GM21528 (cell line): ENCODE measurements around the gene STOX2.
"Not testable (repeated sequence)": the region's sequence is repeated elsewhere in the genome, so short reads cannot be mapped to it uniquely, and the experiment has no call there.

Experiments
- ATAC-seq: cut with Tn5 transposase; IDR thresholded peaks from one replicate; pipeline ENCODE4 v1.9.1; 2021; ENCODE audit warnings: mild to moderate bottlenecking, moderate library complexity; ENCODE audit not compliant: unreplicated experiment, low FRiP score

Gene STOX2

DNA sequence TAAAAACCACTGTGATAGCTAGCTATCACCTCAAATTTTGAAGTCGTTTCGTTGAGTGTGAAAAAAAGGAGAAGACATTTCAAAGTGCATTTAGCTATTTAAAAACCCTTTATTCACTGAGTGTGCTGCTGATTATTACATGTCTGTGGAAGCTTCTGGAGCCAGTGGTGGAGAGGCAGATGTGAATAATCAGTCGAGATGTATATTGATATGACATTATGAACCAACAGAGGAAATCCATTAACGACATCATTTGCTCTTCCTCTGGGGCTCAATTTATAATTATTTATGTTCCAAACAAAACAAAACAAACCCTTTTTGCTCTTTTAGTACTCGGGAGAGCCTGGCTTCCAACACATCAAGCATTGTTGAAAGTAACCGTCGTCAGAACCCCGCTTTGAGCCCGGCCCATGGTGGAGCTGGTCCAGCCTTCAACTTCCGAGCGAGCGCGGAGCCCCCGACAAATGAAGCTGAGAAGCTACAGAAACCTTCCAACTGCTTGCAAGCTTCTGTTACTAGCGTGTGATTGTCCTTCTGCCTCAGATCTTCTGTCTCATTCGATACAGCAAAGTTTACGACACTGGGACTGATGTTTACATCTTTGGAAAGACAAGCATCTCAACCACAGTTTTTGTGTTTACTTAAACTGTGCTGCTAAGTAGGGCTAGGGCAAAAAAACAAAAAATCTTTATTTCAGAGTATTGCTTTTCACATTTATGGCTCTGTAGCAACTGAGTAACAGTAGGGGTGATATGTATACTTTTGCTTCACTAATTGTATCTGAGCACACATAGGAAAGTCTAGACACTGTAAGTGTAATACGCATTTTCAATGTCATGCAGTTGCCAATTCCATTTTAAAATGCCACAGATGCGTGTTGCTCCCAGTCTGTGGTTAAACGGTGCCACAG is 111.9 kb downstream of the STOX2 start:
- ATAC-seq = no peak

DNA sequence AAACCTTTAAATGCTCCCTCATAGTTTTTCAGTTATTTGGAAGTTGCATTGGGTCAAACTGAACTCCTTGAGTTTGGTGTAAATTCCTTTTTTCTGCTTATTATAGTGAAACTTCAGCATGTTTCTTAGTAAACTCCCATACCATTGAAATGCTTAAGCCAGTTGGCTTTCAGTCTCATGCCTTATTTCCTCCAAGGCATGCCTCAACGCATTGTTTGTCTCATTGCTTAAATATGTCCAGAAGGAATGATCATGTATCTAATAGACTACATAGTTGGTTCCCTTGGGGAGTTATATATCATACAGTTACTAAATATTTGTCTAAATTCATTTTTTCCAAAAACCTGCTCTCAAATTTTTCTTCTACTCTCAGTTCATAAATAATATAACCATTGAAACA is 114.0 kb downstream of the STOX2 start:
- no peak for ATAC-seq

DNA sequence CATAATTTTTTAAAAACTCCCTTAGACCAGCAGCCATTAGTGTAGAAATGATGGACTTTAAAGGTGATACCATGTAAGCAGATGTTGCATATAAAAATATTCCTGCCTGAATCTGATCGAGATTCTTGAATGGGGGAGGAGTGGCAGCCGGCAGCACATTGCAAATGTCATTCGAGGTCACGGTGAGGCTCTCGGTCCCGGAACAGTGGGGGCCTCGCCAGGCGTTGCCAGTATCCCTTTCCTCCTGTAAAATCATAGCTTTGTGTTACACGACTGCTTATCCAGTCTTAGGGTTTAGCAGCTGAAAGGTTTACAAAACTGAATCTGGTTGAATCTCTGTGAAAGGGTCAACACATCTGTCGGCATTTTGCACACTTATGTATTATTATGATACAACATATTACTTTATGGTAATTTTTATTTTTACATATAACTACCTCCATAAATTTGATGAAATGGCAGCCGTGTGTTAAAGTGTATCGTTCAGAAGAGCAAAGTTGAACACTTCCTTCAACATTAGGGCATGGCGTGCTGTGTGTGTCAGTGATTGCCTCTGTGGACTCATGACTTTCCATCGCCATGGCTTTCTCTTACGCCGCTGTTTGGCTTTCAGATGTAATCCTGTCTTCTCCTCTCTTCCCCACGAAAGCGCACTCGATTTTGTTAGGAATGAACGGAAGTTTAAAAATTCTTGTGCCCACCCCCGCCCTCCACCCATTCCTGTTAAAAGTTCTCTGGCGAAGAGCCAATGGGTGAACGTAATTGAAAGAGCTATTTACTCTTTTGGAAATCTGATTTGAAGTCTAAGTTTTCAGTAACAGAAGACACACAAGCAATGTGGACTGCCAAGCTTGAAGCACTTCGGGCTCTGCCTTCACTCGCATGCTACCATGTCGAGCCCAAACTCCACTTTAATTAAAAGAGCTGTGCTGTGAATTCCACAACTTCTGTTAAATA is 114.8 kb downstream of the STOX2 start:
- ATAC-seq = no peak

DNA sequence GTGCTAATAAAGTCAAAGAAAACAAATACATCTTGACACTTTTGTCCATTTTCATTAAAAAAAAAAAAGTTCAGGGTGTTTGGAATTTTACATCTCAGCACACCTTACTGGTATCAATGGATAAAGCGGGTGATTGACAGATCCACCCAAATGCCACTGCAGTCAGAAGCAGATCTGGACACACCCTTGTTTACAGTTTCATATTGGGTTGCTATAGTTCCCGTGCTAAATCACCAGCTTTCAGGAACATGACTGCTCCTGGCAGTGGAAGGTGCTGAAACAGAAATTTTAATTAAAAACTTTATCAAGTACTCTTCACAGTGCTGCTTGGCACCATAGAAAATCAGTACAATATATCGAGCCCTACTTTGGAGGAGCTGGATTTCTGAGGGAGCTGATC is 116.3 kb downstream of the STOX2 start:
- no peak for ATAC-seq

DNA sequence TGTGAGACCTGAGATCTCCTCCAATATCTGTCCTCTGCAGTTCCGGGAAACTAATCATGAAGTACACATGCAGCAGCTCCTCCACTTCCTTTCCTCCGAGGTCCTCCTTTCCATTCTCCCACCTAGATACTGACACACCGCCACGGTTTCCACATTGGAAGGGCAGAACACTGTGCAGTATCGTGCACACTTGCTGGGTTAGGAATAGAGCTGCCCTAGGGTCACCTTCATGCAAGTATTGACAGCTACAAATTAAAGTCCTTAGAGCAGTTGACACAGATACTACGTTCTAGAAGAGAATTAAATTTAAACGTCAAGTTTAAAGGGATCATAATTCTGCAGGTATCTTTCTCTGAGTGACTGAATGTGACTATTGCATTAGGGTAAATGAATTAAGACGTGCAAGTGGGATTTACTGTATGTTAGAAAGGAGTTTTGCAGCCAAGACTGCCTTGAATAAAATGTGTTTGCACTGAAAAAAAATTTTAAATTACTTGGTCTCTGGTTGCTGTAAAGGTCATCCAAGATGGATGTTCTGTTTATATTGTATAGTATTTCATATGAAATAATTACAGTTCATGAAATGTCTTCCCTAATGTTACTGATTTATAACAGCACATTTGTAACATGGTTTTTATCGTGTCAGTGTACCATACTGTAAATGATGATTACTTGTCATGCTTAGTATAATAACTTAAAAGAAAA is 117.7 kb downstream of the STOX2 start:
- ATAC-seq = no peak

DNA sequence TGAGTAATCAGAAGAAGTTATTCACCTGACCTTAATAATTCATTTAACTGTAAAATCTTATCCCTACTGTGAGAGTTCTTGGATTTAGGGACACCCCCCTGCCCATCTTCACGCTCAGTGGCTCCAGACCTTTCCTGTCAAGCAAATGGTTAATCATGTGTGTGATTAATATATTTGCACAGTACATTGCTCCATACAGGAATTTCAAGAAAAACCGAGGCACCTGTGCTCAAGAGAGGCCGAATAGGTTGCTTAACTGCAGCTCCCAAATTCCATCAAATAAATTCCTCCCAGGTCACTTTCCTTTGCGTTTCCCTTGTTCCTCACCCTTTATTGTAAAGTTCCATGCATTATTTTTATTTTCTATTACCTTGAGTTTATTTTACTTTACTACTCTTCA is 119.5 kb downstream of the STOX2 start:
- ATAC-seq = no peak

DNA sequence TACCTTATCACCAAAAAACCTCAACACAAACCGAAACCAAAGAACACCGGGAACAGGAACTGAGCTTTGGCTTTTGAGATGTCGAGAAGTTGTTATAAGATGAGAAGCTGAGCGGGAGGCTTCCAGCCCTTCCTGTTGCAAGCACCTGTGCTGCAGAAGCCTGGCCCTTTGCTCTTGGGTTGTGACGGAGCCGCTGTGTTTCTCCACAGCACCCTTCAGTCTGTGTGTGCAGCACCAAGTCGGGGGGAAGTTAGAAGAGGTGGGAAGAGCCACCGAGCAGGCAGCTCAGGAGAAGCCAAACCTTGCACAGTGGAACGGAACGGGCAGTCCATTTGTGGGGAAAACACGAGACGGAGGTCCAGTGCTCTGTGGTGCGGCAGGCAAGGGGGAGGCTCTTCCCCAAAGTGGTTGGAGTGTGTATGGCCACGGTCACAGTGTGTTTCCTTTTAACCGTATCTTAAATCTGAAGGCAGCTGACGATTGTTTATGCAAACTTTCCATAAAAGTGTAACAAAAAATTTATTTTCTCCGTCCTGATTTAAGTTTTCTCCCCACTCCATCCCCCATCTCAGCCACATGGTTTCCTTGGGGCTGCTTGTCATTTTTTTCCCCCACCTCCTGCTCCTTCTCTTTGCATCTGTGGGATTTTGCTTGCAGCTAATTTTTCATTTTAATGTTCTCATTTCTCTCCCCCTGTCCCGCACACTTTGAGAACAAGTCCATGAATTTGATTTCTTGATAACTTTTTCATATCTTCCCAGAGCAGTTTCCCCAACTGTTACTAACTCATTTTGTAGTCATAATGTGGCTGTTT is 123.7 kb downstream of the STOX2 start:
- no peak for ATAC-seq

DNA sequence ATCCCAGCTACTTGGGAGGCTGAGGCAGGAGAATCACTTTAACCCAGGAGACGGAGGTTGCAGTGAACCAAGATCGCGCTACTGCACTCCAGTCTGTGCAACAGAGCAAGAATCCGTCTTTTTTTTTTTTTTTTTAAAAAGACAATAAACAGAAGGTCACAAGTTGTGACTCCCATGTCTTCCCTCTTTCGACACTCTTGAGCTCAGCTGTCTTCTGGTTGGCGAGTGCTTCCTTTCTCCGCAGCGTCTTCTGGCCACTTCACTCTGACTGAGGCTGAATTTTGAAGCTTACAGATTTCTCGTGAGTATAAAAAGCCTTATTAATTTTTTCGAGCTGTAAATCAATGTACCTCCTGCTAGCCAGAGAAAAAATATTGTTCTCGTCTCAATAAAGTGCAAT is 124.9 kb downstream of the STOX2 start:
- no peak for ATAC-seq

DNA sequence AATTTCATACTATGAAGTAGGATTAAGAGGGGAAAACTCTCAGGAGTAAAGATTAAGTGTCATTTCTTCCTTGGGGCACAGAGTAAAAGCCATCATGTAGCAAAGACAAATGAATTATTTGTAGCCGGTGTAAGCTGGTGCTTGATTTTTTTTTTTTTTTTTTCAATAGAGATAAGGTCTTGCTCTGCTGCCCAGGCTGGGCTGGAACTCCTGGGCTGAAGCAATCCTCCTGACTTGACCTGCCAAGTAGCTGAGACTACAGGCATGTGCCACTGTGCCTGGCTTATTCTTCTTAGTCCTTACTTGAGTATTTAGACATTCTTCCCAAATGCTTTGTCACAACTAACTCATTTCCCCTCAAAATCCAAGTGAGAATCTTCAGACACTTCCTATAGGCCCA is 125.7 kb downstream of the STOX2 start:
- no peak for ATAC-seq

DNA sequence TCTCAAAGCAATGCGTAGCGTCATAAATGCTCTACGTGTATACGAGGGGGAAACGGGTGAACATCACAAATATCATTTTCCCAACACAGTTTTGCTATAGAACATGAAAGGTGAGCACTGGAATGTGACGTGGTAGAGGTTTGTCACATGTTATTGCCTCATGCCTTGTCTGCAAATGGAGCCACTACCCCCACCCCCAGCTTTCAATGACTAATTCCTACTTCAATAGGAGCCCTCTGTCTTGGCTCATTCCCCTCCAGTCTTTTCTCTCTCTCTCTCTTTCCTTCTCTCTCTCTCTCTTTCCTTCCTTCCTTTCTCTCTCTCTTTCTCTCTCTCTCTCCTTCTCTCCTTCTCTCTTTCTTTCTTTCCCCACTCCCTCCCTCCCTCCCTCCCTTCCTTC is 127.0 kb downstream of the STOX2 start:
- no peak for ATAC-seq

DNA sequence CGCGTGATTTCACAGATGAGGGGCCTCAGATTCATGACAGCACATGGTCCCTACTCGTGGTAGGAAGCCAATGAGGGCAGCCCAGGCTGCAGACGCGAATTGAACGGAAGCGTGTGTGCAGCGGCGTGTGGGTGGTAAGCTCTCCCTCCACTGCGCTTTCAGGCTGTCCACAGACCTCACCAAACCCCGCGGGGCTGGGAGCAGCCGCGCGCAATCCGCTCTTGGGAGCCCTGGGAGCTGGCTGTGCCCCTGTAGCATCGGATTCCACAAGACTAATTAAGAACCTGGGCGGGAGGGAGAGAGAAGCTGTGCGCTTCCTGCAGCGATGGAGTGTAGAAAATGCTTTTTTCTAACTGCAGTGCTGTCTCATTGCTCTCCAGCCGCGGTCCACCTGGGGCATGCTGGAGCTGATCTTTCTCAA is 134.9 kb downstream of the STOX2 start:
- no peak for ATAC-seq

DNA sequence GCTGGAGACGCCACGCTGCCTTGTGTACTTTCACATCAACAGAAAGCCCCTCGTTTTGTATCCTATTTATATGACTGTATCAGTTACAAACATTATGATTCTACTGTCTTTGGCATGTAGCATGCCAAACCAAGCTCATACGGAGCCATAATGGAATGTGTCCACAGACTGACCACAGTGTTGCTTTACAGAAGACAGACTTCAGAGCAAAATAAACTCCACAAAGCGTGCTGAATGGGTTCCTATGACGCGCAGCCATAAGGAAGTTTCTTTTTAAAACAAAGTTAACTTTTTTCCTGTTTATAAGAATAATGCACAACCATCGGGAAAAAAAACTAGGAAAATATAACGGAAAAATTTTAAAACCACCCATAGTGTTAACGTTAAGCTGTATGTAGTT is 136.0 kb downstream of the STOX2 start:
- no peak for ATAC-seq

DNA sequence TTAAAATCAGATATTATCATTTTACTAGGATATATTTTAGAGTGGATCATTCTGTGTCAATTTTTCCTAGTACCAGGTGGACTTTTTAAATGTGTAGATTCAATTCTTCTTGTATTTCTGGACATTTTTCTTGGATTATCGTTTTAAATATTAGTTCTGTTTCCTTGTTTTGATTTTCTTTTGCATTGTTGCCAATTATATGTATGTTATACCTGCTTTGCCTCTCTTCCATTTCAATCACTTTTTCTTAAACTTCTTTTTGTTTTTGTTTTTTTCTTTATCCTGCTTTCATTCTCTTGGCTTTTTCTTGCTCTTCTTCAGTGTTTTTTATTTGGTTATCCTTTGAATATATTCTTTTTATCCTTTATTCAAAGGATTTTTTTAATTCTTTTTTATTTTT is 141.0 kb downstream of the STOX2 start:
- ATAC-seq = no peak

DNA sequence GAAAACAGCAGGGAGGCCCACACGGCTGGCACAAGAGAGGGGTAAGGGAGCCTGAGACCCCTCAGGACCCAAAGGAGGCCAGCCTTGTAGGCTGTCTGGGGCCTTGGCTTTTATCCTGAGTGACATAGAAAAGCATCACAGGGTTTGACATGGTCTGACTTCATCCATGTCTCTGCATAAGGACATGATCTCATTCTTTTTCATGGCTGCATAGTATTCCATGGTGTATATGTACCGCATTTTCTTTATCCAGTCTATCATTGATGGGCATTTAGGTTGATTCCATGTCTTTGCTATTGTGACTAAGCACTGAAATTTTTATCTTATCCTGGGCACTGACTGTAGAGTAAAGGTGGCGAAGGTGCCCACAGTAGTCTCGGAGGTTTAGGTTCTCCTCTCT is 146.2 kb downstream of the STOX2 start:
- not testable (repeated sequence) for ATAC-seq

DNA sequence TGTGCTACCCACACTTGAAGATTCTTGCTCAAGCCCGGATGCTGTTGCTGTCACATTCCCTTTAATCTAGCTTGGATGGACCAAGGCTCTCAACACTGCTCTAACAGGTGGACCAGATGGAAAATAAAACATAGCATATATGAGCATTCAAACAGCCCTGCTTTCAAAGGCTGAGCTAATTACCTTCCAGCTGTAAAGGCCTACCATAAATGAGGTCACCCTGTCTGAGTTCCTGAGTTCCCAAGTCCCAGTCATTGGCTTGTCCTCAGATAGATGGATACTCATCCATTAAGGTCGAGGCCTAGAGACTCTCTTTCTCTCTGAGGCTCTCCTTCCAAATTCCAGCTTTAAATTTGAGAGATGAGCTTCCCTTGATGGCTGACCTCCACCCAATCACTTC is 147.5 kb downstream of the STOX2 start:
- no peak for ATAC-seq

DNA sequence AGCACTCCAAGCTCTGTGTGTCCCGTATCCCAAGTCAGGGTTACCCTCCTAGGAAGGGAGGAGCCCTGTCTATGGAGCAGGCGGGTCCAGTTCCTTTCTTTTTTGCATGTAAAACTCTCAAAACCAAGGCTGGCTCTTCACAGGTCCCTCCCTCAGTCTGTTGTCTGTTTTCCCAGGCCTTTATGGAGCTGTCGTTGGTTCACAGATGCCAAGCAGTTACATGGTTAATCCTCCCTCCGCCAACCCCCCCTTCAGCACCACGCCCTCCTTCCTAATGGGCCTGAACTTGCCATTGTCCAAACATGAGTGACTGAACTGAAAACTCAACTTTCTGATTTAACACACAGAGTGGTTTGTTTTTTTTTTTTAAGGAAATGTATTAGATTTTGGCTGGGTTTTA is 148.3 kb downstream of the STOX2 start:
- ATAC-seq = no peak

DNA sequence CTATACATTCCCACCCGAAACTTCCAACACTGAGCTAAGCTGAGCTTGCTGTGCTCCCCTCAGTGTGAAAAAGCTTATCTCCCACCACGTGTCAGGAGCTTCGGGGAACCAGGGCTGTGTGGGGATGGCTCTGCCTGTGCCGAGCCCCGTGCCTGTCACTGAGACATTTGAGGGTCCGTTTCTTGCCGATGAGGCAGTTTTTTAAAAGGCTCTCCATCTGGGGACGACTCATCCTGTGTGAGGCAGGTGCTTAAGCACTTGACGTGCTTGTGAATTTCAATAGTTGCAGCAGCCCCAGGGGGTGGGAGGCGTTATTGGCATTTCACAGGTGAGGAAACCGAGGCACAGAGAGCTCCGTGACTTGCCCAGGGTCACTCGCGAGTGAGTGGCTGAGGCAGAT is 151.8 kb downstream of the STOX2 start:
- ATAC-seq = no peak

DNA sequence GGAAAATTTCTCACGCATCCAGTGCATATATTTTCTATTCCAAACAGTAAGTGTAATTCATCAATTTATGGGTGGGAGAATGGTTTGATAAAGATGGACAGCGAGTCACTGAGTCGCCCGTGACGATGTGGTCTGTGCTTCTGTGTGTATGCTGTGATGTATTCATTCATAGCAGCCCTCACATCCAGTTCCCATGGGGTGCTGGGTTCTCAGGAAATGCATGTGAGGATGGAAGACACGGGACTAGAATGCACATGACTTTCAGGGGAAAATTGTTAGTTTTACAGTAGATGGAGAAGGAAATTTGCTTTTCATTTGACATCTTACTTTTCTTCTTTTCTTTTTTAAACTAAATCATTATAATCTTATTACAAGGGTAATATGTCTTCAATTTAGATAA is 152.9 kb downstream of the STOX2 start:
- no peak for ATAC-seq

DNA sequence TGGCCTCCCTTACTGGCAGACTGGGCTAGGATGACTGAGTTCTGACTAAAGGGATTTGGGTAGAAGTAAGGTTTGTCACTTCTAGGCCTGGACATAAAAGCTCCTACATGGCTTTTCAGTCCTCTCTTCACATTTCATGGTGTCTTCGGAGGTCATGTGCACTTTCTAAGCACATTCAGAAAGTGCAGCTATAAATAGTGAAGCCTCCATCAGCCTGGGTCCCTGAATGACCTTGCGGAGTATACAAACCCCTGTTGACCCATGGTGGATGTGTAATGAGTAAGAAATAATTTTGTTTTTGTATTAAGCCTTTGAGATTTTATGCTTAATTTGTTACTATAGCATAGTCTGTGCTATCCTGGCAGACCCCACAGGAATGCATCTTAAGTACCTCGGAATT is 154.0 kb downstream of the STOX2 start:
- ATAC-seq = no peak

DNA sequence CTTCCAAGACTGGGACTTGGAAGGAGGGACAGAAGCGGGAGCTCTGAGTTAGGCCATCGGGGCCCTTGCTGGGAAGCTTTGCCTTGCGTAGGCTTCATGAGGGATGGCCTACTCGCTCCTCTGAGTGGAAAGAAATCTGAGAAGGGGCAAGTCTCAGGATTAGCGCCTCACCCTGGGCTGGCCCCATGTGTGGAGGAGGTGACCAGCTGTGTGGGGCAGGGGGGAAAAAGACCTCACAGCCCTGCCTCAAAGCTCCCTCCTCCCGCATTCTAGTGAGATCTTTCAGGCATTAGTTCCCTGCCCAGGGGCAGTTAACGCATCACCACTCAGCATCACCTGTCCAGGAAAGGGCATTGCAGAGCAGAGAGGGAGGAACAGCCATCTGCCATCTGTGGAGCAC is 156.5 kb downstream of the STOX2 start:
- no peak for ATAC-seq
